Measurements from ENCODE around the gene RAD18.

The RAD18 gene

DNA sequence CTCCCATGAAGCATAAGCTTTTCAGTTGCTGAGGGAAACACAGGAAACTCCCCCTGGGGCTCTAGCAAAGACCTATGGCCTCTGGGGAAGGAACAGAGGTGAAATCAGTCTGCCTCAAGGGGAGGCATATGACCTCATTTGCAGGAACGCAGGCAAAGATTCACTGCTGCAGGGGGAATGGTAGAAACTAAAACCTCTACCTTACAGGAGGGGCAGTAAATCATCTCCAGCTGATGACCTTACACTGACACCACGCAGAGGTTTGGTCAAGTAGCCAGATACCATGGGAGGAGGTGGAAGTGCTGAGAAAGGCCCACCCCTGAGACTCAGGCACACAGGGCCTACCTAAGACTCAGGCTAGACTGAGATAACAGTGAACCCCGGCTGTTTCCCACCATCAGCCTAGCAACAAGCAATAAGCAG, 81.1 kb downstream of the RAD18 start:
- ATAC-seq: no peak
- TF ChIP-seq TOX (CRISPR knock-in tag; IDR thresholded peaks at IDR 0.05; ENCODE audit: borderline replicate concordance): no peak
- TF ChIP-seq, protein P1, sequence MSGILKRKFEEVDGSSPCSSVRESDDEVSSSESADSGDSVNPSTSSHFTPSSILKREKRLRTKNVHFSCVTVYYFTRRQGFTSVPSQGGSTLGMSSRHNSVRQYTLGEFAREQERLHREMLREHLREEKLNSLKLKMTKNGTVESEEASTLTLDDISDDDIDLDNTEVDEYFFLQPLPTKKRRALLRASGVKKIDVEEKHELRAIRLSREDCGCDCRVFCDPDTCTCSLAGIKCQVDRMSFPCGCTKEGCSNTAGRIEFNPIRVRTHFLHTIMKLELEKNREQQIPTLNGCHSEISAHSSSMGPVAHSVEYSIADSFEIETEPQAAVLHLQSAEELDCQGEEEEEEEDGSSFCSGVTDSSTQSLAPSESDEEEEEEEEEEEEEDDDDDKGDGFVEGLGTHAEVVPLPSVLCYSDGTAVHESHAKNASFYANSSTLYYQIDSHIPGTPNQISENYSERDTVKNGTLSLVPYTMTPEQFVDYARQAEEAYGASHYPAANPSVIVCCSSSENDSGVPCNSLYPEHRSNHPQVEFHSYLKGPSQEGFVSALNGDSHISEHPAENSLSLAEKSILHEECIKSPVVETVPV (CRISPR knock-in tag; IDR thresholded peaks at IDR 0.05): no peak

DNA sequence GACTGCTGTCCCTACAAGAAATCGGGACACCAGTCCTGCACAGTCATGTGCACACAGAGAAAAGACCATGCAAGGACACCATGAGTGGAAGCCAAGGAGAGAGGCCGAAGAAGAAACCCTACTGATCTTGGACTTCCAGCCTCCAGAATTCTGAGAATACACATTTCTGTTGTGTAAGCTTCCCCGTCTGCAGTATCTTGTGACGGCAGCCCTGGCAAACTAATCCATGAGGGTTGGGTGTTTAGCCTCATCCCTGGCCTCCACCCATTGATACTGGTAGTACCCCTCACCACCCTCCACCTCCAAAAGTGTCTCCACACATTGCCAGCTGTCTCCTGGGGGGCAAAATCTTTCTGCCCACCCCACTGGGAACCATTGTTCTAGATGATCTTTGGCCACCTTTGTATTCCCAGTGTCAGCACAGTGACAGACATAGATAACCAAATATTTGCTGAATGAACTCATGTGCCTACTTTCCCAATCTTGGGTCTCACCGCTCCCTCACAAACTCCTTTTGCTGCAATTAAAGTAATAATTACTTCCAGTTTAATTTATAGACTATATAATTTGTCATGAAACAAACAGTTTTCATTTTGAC, 83.8 kb downstream of the RAD18 start:
- no peak for ATAC-seq

DNA sequence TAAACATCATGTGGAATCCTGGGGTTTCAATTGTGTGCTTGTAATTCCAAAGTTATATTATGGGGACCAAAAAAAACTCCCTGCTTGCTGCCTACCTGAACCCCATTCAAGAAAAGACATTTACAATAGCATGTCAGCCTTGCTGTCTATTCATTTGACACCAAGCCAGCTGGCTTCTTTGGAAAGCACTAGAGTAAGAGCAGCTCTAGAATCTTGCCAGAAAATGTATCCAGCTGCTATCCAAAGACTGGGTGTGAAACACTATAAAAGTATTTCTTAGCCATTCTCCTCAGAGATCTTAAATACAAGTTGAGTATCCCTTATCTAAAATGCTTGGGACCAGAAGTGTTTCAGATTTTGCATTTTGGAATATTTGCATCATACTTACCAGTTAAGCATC, 87.4 kb downstream of the RAD18 start:
- no peak for TF ChIP-seq TOX (CRISPR knock-in tag; IDR thresholded peaks at IDR 0.05; ENCODE audit: borderline replicate concordance)
- TF ChIP-seq, protein P2, sequence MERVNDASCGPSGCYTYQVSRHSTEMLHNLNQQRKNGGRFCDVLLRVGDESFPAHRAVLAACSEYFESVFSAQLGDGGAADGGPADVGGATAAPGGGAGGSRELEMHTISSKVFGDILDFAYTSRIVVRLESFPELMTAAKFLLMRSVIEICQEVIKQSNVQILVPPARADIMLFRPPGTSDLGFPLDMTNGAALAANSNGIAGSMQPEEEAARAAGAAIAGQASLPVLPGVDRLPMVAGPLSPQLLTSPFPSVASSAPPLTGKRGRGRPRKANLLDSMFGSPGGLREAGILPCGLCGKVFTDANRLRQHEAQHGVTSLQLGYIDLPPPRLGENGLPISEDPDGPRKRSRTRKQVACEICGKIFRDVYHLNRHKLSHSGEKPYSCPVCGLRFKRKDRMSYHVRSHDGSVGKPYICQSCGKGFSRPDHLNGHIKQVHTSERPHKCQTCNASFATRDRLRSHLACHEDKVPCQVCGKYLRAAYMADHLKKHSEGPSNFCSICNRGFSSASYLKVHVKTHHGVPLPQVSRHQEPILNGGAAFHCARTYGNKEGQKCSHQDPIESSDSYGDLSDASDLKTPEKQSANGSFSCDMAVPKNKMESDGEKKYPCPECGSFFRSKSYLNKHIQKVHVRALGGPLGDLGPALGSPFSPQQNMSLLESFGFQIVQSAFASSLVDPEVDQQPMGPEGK (CRISPR knock-in tag; IDR thresholded peaks at IDR 0.05; ENCODE audit: borderline replicate concordance): no peak
- TF ChIP-seq SNAI2 (CRISPR knock-in tag; IDR thresholded peaks at IDR 0.05): no peak
- TF ChIP-seq, protein P3, sequence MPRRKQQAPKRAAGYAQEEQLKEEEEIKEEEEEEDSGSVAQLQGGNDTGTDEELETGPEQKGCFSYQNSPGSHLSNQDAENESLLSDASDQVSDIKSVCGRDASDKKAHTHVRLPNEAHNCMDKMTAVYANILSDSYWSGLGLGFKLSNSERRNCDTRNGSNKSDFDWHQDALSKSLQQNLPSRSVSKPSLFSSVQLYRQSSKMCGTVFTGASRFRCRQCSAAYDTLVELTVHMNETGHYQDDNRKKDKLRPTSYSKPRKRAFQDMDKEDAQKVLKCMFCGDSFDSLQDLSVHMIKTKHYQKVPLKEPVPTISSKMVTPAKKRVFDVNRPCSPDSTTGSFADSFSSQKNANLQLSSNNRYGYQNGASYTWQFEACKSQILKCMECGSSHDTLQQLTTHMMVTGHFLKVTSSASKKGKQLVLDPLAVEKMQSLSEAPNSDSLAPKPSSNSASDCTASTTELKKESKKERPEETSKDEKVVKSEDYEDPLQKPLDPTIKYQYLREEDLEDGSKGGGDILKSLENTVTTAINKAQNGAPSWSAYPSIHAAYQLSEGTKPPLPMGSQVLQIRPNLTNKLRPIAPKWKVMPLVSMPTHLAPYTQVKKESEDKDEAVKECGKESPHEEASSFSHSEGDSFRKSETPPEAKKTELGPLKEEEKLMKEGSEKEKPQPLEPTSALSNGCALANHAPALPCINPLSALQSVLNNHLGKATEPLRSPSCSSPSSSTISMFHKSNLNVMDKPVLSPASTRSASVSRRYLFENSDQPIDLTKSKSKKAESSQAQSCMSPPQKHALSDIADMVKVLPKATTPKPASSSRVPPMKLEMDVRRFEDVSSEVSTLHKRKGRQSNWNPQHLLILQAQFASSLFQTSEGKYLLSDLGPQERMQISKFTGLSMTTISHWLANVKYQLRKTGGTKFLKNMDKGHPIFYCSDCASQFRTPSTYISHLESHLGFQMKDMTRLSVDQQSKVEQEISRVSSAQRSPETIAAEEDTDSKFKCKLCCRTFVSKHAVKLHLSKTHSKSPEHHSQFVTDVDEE (CRISPR knock-in tag; IDR thresholded peaks at IDR 0.05): no peak
- no peak for TF ChIP-seq ESRRG (CRISPR knock-in tag; IDR thresholded peaks at IDR 0.05)
- TF ChIP-seq ZNF8 (CRISPR knock-in tag; IDR thresholded peaks at IDR 0.05): no peak
- no peak for TF ChIP-seq ZNF565 (CRISPR knock-in tag; conservative IDR thresholded peaks at IDR 0.05; ENCODE audit: low read depth)
- no peak for TF ChIP-seq ARNTL (CRISPR knock-in tag; IDR thresholded peaks at IDR 0.05; ENCODE audit: borderline replicate concordance, low read depth)
- TF ChIP-seq, protein P4, sequence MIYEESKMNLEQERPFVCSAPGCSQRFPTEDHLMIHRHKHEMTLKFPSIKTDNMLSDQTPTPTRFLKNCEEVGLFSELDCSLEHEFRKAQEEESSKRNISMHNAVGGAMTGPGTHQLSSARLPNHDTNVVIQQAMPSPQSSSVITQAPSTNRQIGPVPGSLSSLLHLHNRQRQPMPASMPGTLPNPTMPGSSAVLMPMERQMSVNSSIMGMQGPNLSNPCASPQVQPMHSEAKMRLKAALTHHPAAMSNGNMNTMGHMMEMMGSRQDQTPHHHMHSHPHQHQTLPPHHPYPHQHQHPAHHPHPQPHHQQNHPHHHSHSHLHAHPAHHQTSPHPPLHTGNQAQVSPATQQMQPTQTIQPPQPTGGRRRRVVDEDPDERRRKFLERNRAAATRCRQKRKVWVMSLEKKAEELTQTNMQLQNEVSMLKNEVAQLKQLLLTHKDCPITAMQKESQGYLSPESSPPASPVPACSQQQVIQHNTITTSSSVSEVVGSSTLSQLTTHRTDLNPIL (CRISPR knock-in tag; IDR thresholded peaks at IDR 0.05; ENCODE audit: low read depth): no peak
- TF ChIP-seq, protein P1 (CRISPR knock-in tag; IDR thresholded peaks at IDR 0.05): no peak
- TF ChIP-seq RARB (CRISPR knock-in tag; IDR thresholded peaks at IDR 0.05): no peak
- no peak for TF ChIP-seq GLIS3 (CRISPR knock-in tag; IDR thresholded peaks at IDR 0.05)
- no peak for TF ChIP-seq ZNF70 (CRISPR knock-in tag; IDR thresholded peaks at IDR 0.05)
- no peak for TF ChIP-seq TCF4 (CRISPR knock-in tag; IDR thresholded peaks at IDR 0.05; ENCODE audit: borderline replicate concordance)
- no peak for TF ChIP-seq BACH2 (CRISPR knock-in tag; IDR thresholded peaks at IDR 0.05; ENCODE audit: borderline replicate concordance)

More for the DNA sequence above, 83.8 kb downstream of the RAD18 start:
- TF ChIP-seq, protein P2 (CRISPR knock-in tag; IDR thresholded peaks at IDR 0.05; ENCODE audit: borderline replicate concordance): no peak
- no peak for TF ChIP-seq PPARA (CRISPR knock-in tag; IDR thresholded peaks at IDR 0.05; ENCODE audit: borderline replicate concordance)
- no peak for TF ChIP-seq GLIS3 (CRISPR knock-in tag; IDR thresholded peaks at IDR 0.05)
- TF ChIP-seq OSR1 (CRISPR knock-in tag; IDR thresholded peaks at IDR 0.05): no peak
- no peak for TF ChIP-seq TOX (CRISPR knock-in tag; IDR thresholded peaks at IDR 0.05; ENCODE audit: borderline replicate concordance)
- TF ChIP-seq BACH2 (CRISPR knock-in tag; IDR thresholded peaks at IDR 0.05; ENCODE audit: borderline replicate concordance): no peak
- TF ChIP-seq RARB (CRISPR knock-in tag; IDR thresholded peaks at IDR 0.05): no peak
- no peak for TF ChIP-seq ZNF565 (CRISPR knock-in tag; conservative IDR thresholded peaks at IDR 0.05; ENCODE audit: low read depth)
- TF ChIP-seq ESRRG (CRISPR knock-in tag; IDR thresholded peaks at IDR 0.05): no peak
- TF ChIP-seq ISL1 (CRISPR knock-in tag; IDR thresholded peaks at IDR 0.05): no peak
- no peak for TF ChIP-seq ARNTL (CRISPR knock-in tag; IDR thresholded peaks at IDR 0.05; ENCODE audit: borderline replicate concordance, low read depth)
- TF ChIP-seq ZFP30 (CRISPR knock-in tag; IDR thresholded peaks at IDR 0.05): no peak
- TF ChIP-seq, protein P1 (CRISPR knock-in tag; IDR thresholded peaks at IDR 0.05): no peak
- TF ChIP-seq, protein P4 (CRISPR knock-in tag; IDR thresholded peaks at IDR 0.05; ENCODE audit: low read depth): no peak
- TF ChIP-seq ZC3H10 (CRISPR knock-in tag; IDR thresholded peaks at IDR 0.05): no peak
- no peak for TF ChIP-seq CSDC2 (CRISPR knock-in tag; IDR thresholded peaks at IDR 0.05)

More for the DNA sequence above, 87.4 kb downstream of the RAD18 start:
- ATAC-seq: no peak

All from SK-N-SH treated with all-trans-retinoic acid at 6 μM for 48 hours (cell line).